Neural progenitor cell (in vitro differentiated cells): ENCODE results near the gene AFF1. TPM values are rescaled to one million over a fixed set of nuclear protein-coding genes. Genes with fewer than 3 reads are reported as not detected.
A peak's percentile ranks its signal among the peaks of the same experiment; 100 is the strongest.
"Not testable (repeated sequence)": the region's sequence is repeated elsewhere in the genome, so short reads cannot be mapped to it uniquely, and the experiment has no call there.

Experiments
- DNase-seq: peaks from one replicate; pipeline ENCODE4 v3.0.0-alpha.2; 2016; ENCODE audit warnings: low spot score
- H2AFZ ChIP-seq: fragments of 200-600 bp; sonication (generic); replicated peaks from 2 replicates; pipeline ENCODE4 v1.6.1; 2016; ENCODE audit warnings: antibody characterized with exemption
- H3F3A ChIP-seq: fragments of 200-600 bp; sonication (generic); 2 replicates; pipeline ENCODE4 v1.6.1; 2016; ENCODE audit warnings: antibody characterized with exemption, low read depth
- H3K27ac ChIP-seq: fragments of 200-600 bp; sonication (generic); 2 replicates; pipeline ENCODE4 v1.5.1; 2016; ENCODE audit warnings: mild to moderate bottlenecking
- H3K27me3 ChIP-seq: fragments of 200-600 bp; sonication (generic); 2 replicates; pipeline ENCODE4 v1.6.1; 2016; ENCODE audit warnings: mild to moderate bottlenecking, moderate library complexity
- H3K36me3 ChIP-seq: fragments of 200-600 bp; sonication (generic); 2 replicates; pipeline ENCODE4 v1.5.1; 2016
- H3K4me1 ChIP-seq: fragments of 200-600 bp; sonication (generic); 2 replicates; pipeline ENCODE4 v1.6.1; 2016; ENCODE audit warnings: mixed run types
- H3K4me2 ChIP-seq: fragments of 200-600 bp; sonication (generic); 2 replicates; pipeline ENCODE4 v1.6.1; 2016
- H3K4me3 ChIP-seq: fragments of 200-600 bp; sonication (generic); 2 replicates; pipeline ENCODE4 v1.5.1; 2016
- H3K79me2 ChIP-seq: fragments of 200-600 bp; sonication (generic); 2 replicates; pipeline ENCODE4 v1.6.1; 2016; ENCODE audit warnings: low read depth
- H3K9ac ChIP-seq: fragments of 200-600 bp; sonication (generic); 2 replicates; pipeline ENCODE4 v1.6.1; 2016
- H3K9me3 ChIP-seq: fragments of 200-600 bp; sonication (generic); 2 replicates; pipeline ENCODE4 v1.5.1; 2016; ENCODE audit warnings: low read depth
- H4K20me1 ChIP-seq: fragments of 200-600 bp; sonication (generic); 2 replicates; pipeline ENCODE4 v1.6.1; 2016; ENCODE audit warnings: low read depth
- H3K27ac Mint-ChIP-seq: 3 replicates; pipeline ENCODE4 v1.8.0; 2021; ENCODE audit warnings: mixed read lengths
- H3K27me3 Mint-ChIP-seq: 2 replicates; pipeline ENCODE4 v1.8.0; 2022; ENCODE audit warnings: low read depth, mild to moderate bottlenecking, inconsistent platforms, moderate library complexity, mixed read lengths; ENCODE audit not compliant: insufficient read depth
- H3K36me3 Mint-ChIP-seq: 3 replicates; pipeline ENCODE4 v1.8.0; 2021; ENCODE audit warnings: mixed read lengths
- H3K4me1 Mint-ChIP-seq: 3 replicates; pipeline ENCODE4 v1.8.0; 2021; ENCODE audit warnings: mixed read lengths
- H3K4me3 Mint-ChIP-seq: 3 replicates; pipeline ENCODE4 v1.8.0; 2021; ENCODE audit warnings: mild to moderate bottlenecking, moderate library complexity, mixed read lengths
- H3K9me3 Mint-ChIP-seq: 3 replicates; pipeline ENCODE4 v1.8.0; 2020; ENCODE audit warnings: mixed read lengths
- CTCF ChIP-seq: fragments of 200-600 bp; sonication (generic); IDR thresholded peaks from 2 replicates; pipeline ENCODE4 v1.5.1; 2017; ENCODE audit warnings: antibody characterized with exemption, mild to moderate bottlenecking
- EZH2 ChIP-seq: fragments of 200-600 bp; sonication (generic); IDR thresholded peaks from 2 replicates; pipeline ENCODE4 v1.6.1; 2017; ENCODE audit warnings: antibody characterized with exemption, mild to moderate bottlenecking, moderate library complexity
- EZH2phosphoT487 ChIP-seq: fragments of 200-600 bp; sonication (generic); IDR thresholded peaks from 2 replicates; pipeline ENCODE4 v1.6.1; 2017; ENCODE audit warnings: antibody characterized with exemption
- total RNA-seq: library from RNA; depleted of rRNA; stranded (reverse); fragments of >200 nt; gene quantifications from 2 replicates; pipeline ENCODE4 v1.2.3, GENCODE V29; 2015; ENCODE audit warnings: low replicate concordance

AFF1 gene
- total RNA-seq, 1 donor from 2014 or later: 29.0 TPM

- Histone ChIP-seq H3K9me3 (no peaks in the 10 kb centered on the region), H2AFZ (no peak overlapping the region), H3K79me2 (peaks cover 89% of the 10 kb centered on the region), H3K4me3 (no peak overlapping the region), H3F3A (peaks cover 5% of the 10 kb centered on the region), H3K27ac (no peak overlapping the region), H3K4me1 (peaks cover 14% of the 10 kb centered on the region), H3K36me3 (no peaks in the 10 kb centered on the region), H3K27me3 (no peaks in the 10 kb centered on the region), H4K20me1 (peaks cover 53% of the 10 kb centered on the region), H3K9ac (no peak overlapping the region), H3K4me2 (no peak overlapping the region)
- Mint-ChIP-seq H3K36me3 (peaks cover 9% of the 10 kb centered on the region), H3K4me3 (no peak overlapping the region), H3K27ac (peak overlapping the region; percentile 23), H3K9me3 (peaks cover 2% of the 10 kb centered on the region), H3K27me3 (peaks cover 8% of the 10 kb centered on the region), H3K4me1 (peaks cover 43% of the 10 kb centered on the region)
- DNase-seq: no peak
- no peak for TF ChIP-seq CTCF
- TF ChIP-seq EZH2phosphoT487: no peak
- no peak for TF ChIP-seq EZH2
Observed at GRCh38 chr4:87068583-87069021, 133.8 kb downstream of the AFF1 start.

GRCh38 chr4:87069037-87069742 lies 134.4 kb downstream of the AFF1 start:
- peaks cover 8% of the 10 kb centered on the region for H3K27me3 Mint-ChIP-seq
- Histone ChIP-seq H3K4me2 (no peak overlapping the region), H4K20me1 (peaks cover 58% of the 10 kb centered on the region), H3K4me1 (peaks cover 19% of the 10 kb centered on the region), H3F3A (peaks cover 7% of the 10 kb centered on the region), H3K4me3 (no peak overlapping the region), H2AFZ (no peak overlapping the region), H3K9ac (no peak overlapping the region), H3K27me3 (no peaks in the 10 kb centered on the region), H3K79me2 (peaks cover 83% of the 10 kb centered on the region), H3K27ac (no peak overlapping the region), H3K36me3 (no peaks in the 10 kb centered on the region), H3K9me3 (no peaks in the 10 kb centered on the region)
- peaks cover 7% of the 10 kb centered on the region for H3K36me3 Mint-ChIP-seq
- no peak for TF ChIP-seq EZH2
- TF ChIP-seq CTCF: no peak
- no peak for TF ChIP-seq EZH2phosphoT487
- H3K4me3 Mint-ChIP-seq: no peak overlapping the region
- H3K9me3 Mint-ChIP-seq: no peaks in the 10 kb centered on the region
- peaks cover 49% of the 10 kb centered on the region for H3K4me1 Mint-ChIP-seq
- no peak for DNase-seq
- no peak overlapping the region for H3K27ac Mint-ChIP-seq

- H3K9me3 ChIP-seq: no peaks in the 10 kb centered on the region
- no peak for DNase-seq
- no peak overlapping the region for H3K4me3 Mint-ChIP-seq
- H3K36me3 Mint-ChIP-seq: peaks cover 4% of the 10 kb centered on the region
- H3K9ac ChIP-seq: no peak overlapping the region
- no peak overlapping the region for H3K4me2 ChIP-seq
- no peak overlapping the region for H2AFZ ChIP-seq
- H3K9me3 Mint-ChIP-seq: no peaks in the 10 kb centered on the region
- peaks cover 4% of the 10 kb centered on the region for H3K27me3 Mint-ChIP-seq
- peaks cover 51% of the 10 kb centered on the region for H3K4me1 Mint-ChIP-seq
- H3K4me1 ChIP-seq: peaks cover 28% of the 10 kb centered on the region
- H3K36me3 ChIP-seq: no peaks in the 10 kb centered on the region
- no peak overlapping the region for H3K4me3 ChIP-seq
- H3K27ac Mint-ChIP-seq: no peak overlapping the region
- peaks cover 60% of the 10 kb centered on the region for H4K20me1 ChIP-seq
- peak overlapping the region; percentile 44 for H3K27ac ChIP-seq
- no peaks in the 10 kb centered on the region for H3K27me3 ChIP-seq
- peaks cover 7% of the 10 kb centered on the region for H3F3A ChIP-seq
- peaks cover 85% of the 10 kb centered on the region for H3K79me2 ChIP-seq
- TF ChIP-seq EZH2: no peak
- TF ChIP-seq EZH2phosphoT487: no peak
- no peak for TF ChIP-seq CTCF
Observed at GRCh38 chr4:87071401-87071800, 136.6 kb downstream of the AFF1 start.

GRCh38 chr4:87072545-87072944 lies 137.7 kb downstream of the AFF1 start:
- not testable (repeated sequence) for H3K27me3 Mint-ChIP-seq, H3K27ac Mint-ChIP-seq, H3K36me3 ChIP-seq, H3K4me3 ChIP-seq, H3K4me3 Mint-ChIP-seq, H3F3A ChIP-seq, H3K9me3 Mint-ChIP-seq, H3K9ac ChIP-seq, H2AFZ ChIP-seq, H3K9me3 ChIP-seq, H3K27ac ChIP-seq, DNase-seq, H3K27me3 ChIP-seq, H3K36me3 Mint-ChIP-seq, H3K4me2 ChIP-seq
- H3K4me1 Mint-ChIP-seq: peaks cover 42% of the 10 kb centered on the region
- H3K4me1 ChIP-seq: peaks cover 28% of the 10 kb centered on the region
- peaks cover 49% of the 10 kb centered on the region for H4K20me1 ChIP-seq
- H3K79me2 ChIP-seq: peaks cover 85% of the 10 kb centered on the region
